Activated CD4-positive, alpha-beta T cell treated with anti-CD3 and anti-CD28 coated beads, Interleukin-2, amount 50 U/mL, for 4 hours (primary cell): ENCODE data around the gene GRHL1.
"Not testable (repeated sequence)": the region's sequence is repeated elsewhere in the genome, so short reads cannot be mapped to it uniquely, and the experiment has no call there.

Source experiments
- DNase-seq, 2 experiments: peaks; one replicate each; pipeline ENCODE4 v3.0.0-alpha.2; 2020

The GRHL1 gene, protein sequence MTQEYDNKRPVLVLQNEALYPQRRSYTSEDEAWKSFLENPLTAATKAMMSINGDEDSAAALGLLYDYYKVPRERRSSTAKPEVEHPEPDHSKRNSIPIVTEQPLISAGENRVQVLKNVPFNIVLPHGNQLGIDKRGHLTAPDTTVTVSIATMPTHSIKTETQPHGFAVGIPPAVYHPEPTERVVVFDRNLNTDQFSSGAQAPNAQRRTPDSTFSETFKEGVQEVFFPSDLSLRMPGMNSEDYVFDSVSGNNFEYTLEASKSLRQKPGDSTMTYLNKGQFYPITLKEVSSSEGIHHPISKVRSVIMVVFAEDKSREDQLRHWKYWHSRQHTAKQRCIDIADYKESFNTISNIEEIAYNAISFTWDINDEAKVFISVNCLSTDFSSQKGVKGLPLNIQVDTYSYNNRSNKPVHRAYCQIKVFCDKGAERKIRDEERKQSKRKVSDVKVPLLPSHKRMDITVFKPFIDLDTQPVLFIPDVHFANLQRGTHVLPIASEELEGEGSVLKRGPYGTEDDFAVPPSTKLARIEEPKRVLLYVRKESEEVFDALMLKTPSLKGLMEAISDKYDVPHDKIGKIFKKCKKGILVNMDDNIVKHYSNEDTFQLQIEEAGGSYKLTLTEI

DNA sequence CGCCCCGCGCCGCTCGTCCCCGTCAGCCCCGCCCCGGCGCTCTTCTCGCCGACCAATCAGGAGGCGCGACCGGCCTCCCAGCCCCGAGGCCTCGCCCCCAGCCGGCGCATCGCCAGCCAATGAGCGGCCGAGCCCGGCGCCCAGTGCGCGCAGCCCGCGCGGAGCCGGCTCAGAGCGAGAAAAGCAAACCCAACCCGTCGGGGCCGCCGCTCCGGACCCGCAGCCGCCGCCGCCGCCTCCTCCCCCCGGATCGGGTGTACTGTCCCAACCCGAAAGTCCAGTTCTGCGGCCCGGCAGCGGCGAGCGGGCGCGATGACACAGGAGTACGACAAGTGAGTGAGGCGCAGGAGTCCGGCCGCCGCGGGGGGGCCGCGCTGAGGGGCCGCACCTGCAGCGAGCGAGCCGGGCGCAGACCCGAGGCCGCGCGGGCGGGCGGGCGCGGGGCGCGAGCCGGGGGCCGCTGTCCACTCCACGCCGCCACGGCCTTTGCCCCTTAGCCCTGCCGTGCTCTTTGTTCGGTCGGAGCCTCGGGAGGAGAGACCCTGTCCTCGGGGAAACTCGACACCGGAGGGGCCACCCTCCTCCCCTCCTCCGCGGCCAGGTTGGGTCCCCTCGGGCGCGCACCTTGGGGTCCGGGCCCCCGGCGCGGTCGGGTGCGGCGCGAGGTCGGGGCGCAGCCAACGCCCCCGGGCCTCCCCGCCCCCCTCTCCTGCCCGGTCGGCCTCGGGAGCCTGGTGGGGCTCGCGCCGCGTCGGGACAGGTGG is at the start of gene GRHL1:
Gene GRHL1 (plus strand): TSS at position 172 of the 764 bp plus-strand sequence. CDS start 141 bp downstream, at position 313.
- peak; percentile 84 to 86 for DNase-seq

DNA sequence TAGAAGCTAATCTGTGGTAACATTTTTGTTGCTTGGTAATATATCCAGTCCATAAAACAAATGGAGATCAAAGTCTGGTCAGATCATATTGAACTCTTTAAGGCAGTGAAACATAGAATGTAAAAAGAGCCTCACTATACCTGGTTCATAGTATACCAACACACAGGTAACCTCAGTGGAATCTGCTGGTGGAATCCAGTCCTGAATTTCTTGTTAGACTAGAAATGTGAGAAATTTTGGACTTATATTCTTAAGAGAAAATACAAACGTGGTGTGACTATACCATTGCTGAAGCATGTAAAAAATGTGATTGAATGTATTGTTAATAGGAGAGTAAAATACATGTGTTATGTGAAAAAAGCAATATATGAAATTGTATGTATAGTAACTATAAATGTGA is 46.1 kb upstream of the GRHL1 start:
- no peak for DNase-seq

DNA sequence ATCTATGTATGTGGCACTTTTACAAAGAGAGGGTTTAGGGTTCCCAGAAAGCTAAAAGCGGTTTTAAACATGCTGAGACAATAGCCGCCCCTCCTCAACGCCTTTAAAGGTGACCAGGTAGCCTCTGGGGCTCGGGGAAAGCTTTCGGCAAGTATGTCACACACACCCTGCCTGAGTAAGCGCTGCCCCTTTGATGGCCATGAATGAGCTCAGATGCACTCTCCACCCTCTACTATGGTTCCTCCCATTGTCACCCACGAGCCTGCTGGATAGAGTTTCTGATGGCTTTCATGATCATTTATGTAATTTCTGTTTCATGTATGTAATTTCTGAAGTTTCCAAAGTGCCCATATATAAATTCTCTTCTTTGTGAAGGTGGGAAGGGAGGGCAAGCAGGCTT is 44.1 kb upstream of the GRHL1 start:
- DNase-seq: no peak

DNA sequence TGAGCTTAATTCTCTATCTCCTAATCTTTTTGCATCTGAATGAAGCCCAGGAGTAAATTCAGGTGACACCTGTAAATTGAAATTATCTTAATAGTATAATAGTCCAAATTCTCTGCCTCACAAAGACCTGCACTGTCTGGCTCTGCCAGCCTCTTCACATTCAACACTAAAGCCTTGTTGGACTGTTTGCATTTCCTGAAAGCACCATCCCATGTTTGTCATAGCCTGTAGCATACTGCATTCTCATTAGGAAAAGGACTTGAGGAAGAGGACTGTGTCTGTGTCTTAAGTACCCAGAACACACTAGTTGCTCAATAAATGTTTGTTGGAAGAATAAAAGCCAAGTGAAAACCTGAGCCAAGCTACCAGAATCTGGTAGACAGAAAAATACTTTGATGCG is 42.9 kb upstream of the GRHL1 start:
- DNase-seq: no peak

DNA sequence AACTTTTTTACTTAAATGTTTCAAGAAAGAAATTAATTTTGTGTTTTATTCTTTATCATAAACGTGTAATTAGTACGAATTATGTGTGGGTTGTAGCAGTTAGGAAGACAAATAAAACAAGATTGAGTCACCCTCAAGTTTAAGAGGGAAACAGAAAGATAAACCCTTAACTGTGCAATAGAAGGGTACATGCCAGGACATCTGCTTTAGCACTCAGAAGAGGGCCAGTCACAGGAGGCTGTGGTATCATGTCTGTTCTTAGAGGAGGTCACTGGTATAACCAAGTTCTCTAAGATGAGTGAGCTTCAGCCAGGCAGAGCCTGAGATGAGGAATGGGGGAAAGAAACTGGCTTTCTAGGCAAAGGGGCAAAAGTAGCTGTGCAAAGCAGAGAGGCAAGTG is 42.4 kb upstream of the GRHL1 start:
- no peak for DNase-seq

DNA sequence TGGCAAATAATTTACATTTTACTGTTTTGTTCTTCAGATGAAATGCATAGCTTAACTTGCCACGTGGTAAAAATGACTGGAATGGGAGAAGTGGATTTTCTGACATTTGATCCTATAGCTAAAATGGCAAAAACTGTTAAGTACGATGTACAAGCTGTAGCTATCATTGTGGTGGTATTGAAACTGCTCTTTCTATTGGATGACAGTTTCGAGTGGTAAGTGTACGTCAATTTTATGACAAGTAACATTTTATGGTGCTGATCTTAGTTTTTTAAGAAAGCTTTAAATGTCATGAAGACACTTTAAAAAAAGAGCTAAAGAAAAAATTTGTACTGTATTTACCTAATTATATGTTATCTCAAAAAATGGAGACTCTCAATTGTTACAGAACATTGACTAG is 40.8 kb upstream of the GRHL1 start:
- no peak for DNase-seq

DNA sequence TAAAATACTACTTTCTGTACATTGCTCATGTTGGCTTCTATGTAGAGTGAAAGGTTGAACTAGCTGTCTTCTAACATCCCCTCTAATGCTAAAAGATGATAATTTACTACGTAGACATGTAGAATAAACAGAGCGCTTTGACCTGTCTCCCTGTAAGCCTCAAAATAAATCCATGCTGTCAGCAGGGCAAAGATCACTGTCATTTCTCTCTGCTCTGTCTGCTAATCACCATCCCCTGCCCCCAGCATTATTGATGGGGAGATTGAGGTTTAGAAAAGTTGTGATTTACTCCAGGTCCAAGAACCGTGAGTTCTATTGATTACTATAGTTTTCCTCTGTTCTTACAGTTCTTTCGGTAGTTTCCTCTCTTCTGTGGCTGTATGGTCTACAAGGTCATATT is 39.0 kb upstream of the GRHL1 start:
- DNase-seq: no peak

DNA sequence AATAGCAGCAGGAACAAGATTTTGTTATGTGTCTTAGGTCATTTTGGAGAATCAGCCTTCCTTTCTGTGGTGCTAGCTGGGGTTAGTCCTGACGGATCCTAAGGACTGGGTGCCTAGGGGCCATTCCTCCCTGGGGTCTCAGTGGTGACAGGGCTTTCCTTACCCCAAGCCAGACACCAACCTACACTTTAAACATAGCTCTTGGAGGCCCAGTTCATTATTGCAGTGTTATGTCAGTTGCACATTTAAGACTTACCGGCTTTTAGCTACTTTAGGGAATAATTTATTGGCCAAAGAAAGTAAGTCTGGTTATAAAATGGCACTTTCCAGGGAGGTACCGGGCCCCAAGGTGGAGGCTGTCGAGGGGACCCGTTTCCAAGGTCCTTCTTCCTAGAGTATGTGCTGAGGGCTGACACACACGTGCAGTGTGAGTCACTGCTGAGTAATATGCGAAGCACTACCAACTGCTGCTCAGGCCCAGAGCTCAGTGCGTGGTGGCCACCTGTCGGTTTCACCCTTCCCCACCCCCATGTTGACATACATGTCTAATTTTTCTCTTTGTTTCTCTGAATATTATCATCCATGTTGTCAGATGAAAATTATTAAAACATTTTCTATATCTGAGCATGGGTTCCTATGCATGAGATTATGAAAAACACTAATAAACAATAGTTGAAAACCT is 37.0 kb upstream of the GRHL1 start:
- peak; percentile 11 to 12 for DNase-seq

DNA sequence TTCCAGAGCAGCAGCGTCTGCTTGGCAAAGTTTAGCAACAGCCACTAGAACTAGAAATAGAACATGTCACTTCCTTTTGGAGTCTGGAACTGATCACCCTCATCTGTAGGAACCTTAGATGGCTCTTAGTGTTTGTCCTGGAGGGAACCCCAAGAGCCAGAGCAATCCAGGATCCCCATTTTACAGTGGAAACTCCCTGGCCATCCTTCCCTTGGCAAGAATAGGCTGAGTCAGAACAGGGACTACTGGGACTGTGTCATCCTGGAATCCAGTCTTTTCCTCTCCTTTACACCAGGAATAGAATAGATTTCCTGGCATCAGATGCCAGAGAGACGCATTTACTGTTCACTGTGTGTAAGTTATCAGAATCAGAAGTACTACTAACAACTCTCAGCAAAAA is 33.2 kb upstream of the GRHL1 start:
- DNase-seq: no peak

DNA sequence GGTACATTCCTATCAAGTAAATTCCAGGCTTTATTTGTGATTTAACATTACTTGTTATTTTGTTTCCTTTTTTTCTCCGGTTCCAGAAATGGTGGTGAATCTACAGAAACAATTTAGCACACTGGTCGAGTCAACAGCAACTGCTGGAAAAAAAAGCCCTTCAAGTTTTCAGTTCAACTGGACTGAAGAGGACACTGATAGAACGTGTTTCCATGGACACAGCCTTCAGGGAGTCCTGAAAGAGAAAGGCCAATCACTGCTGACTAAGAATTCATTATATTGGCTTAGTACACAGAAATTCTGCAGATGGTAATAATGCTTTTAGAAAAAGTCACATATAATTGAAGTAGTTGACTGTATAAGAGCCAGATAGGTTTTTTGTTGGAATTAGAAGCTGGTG is 32.0 kb upstream of the GRHL1 start:
- no peak for DNase-seq

DNA sequence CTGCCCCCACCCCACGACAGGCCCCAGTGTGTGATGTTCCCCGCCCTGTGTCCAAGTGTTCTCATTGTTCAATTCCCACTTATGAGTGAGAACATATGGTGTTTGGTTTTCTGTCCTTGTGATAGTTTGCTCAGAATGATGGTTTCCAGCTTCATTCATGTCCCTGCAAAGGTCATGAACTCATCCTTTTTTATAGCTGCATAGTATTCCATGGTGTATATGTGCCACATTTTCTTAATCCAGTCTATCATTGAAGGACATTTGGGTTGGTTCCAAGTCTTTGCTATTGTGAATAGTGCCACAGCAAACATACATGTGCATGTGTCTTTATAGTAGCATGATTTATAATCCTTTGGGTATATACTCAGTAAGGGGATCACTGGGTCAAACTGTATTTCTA is 24.5 kb upstream of the GRHL1 start:
- DNase-seq: not testable (repeated sequence)

DNA sequence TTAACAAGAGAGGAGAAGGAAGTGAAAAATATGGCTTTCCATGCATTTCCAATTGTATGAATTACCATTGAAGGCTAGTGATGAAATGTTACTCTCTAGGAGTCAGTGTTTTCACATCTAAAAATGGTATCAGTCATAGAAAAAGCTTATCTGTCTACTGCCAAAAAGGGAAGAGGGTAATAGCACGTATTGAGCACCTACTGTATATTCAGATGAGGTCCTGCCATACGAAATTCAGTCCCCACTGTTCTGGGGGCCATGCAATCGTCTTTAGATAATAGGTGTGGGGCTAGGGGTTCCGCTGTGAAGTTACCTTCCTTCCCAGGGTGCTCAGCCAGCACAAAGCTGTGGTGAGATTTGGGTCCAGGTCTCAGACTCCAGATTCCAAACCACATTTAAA is 14.2 kb upstream of the GRHL1 start:
- DNase-seq: no peak

DNA sequence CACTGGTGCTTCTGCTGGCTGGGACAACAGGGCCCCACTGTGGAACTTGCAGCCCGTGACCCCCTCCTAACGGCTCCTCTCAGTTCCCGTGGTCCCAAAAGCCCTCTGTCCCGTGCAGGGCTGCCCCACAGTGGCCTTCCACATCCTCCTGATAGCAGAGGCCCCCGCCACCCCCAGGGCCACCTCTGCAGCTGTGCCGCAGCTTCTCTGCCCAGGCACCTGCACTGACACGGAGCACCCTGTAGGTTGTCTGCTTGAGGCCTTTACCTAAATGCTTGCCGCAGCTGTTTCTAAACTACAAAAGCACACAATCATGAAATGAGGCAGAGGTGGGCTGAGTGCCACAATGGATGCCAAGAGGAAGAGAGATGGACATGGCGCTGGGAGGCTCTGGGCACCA is 13.5 kb upstream of the GRHL1 start:
- no peak for DNase-seq

DNA sequence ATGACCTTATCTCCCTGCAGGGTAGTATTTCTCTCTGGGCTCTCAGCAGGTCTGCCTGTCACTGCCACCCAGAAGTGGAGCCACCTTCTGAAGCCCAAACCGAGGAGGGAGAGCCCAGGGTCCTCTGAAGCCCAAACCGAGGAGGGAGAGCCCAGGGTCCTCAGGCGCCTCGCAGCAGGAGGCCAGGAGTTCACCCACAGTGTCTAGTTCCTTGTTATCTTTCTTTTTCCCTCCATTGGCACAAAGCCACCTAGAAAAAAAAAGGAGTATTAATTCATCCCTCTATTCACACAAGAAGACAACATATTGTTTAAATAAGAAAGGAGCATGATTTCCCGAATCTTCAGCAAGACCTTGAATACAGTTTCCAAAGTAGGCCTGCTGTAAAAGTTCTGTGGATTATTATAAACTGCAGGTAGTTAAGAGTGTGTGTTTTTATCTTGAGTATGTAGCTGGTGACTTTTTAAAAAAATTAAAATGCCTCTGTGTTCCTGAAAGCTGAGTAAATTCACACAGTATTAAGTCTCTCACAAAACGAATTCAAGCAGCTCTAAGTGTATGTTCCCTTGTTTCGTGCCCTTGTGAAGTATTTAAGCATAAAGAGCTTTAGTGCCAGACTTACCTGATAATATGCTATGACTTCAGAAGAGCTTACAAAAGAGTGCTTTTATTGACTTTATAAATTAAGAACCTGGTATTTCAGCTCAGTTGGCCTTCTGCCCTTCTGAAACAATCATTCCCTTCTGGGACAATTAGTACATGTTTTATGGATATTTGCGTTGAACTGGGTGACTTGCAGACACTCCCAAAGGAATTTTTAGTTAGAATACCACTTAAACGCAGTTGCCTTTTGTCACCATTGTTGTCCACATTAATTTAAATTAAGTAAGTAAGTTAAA is 11.7 kb upstream of the GRHL1 start:
- no peak for DNase-seq

DNA sequence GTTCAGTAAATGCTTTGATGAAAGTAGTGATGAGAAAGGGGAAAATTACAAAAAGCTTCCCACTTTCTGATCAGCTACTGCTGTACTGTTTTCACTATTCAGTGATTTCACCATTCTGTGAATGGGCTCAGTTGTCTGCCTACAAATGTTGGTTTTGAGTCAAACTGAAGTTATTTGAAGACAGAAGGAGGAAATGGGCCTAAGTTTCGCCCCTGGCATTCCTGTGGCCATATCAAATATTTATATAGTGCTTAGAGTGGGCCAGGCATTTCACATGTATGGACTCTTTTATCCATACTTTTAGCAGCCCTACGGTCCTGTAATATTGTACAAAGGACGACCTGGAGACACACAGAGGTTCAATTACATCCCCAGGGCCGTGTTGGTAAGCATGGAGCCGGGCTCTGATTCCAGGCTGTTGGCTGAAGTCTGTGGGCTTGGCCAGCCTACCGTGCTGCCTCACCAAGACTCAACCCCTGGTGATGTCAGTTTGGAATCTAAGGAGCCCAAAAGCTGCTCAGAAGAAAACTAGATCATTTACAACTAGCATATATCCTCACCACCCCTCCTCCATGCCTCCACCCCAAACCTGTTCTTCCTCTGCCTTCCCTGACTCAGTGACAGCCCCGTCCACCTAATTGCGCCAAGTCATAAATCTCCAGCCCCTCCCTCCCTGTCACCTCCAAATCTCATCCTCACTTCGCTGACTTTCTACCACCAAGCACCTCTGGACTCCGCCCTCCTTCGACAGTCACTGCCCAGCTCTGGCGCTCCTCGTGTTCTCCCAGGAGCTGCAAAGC is 10.1 kb upstream of the GRHL1 start:
- no peak for DNase-seq

DNA sequence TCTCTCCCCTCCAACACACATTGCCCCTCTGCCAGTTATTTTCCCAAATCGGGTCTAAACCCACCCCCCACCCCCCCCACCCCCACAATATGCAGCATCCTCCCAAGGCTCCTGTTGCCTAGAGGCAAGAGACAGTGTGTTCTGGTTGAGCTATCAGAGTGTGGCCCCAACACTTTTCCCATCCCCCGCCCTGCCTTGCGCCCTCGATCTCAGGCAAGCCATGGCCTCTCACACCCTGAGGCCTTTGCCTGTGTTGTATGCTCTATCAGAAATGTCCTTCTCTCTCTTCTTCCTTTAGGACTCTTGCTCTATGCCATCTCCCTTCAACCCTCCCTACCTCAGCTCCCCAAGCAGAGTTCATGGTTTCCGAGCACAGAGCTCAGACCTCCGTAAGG is 9.5 kb upstream of the GRHL1 start:
- DNase-seq: no peak

DNA sequence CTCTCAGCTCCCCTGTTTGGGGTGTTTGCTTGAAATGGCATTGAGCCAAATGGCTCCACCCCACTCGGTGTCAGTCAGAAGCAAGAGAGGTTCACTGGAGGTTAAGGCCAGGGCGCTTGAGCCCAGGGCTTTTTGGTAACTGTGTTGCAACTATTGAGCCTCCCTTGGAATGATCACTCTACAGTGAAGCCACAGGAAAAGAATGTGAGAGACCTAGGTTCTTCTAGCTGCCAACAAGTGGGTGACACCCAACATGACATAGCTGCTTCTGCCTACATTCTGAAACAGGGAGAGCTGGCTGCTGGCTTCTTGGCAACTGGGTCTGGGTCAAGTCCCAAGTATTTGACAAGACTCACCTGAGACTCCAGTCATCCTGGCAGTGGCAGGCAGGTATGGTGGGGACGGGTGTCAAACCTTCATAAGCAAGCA is 7.1 kb upstream of the GRHL1 start:
- DNase-seq: no peak

DNA sequence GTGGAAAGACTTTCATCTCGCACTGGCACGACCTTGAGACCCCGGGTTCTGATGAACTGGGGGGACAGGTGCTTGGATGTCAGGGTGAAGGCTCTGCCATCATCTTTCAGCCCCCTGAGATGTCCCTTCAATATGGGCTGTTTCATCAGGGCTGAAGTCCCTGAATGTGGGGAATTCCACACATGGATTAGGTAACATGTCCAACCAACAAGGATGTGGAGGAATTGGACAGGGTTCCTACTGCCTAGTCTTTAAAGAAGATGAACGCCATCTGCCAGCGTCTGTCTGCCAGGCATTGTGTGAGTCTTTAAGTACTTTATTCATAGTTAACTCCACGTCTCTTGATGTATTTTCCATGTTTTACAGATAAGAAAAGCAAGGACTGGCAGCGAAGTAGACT is 5.9 kb upstream of the GRHL1 start:
- DNase-seq: no peak

DNA sequence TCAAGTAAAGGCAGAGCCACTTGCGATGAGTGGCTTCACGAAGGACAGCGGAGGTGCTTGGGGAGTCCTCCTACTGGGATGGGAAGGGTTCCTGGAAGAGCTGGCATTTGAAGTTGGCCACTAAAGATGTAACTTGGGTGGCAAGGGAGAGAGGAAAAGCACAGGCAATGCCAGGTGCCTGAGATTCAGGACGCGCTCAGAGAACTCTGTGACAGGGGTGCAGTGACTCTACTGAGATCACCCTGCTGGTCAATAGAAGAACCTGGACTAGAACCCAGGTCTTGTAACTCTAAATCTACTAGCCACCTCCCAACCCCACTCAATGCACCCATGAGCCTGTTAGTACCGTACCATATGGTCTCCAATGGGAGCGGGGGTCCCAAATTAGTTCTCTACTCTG is 5.4 kb upstream of the GRHL1 start:
- no peak for DNase-seq

DNA sequence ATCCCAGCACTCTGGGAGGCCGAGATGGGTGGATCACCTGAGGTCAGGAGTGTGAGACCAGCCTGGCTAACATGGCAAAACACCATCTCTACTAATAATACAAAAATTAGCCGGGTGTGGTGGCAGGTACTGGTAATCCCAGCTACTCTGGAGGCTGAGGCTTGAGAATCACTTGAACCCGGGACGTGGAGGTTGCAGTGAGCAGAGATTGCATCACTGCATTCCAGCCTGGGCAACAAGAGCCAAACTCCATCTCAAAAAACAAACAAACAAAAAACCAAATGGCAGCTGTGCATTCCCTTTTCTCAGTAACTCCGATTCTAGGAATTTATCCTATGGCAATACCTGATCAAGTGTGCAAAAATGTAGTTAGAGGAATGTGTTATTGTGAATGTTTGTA is 4.7 kb upstream of the GRHL1 start:
- no peak for DNase-seq

DNA sequence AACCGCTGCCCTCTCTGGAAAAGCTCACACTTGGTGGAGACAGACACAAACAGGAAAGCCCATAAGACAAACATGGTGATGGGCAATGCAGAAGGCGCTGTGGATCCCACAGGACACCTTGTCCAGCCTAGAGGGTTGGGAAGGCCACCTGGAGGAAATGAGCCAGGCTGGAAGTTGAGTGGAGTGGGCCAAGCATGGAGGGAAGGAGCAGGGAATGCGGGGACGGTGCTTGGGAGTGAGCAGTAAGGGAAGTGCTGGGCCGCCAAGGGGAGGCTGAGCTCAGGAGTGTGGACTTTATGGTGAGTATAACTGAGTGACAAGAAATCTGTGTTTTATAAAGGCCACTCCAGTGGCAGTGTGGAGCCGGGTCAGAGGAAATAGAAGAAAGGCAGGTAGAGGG is 2.8 kb upstream of the GRHL1 start:
- no peak for DNase-seq
